Activated T-cell treated with anti-CD3 and anti-CD28 coated beads, Interleukin-2, amount 50 U/mL, for 1 hour (primary cell): ENCODE results near the gene DYRK4.
"Not testable (repeated sequence)": the region's sequence is repeated elsewhere in the genome, so short reads cannot be mapped to it uniquely, and the experiment has no call there.

Experiments used
- DNase-seq: peaks from one replicate; pipeline ENCODE4 v3.0.0-alpha.2; 2020

Gene DYRK4

GRCh38 chr12:4562034-4562657 lies at the start of gene DYRK4:
Gene DYRK4 (plus strand): TSS chr12:4562208. CDS start chr12:4562246, 38 bp downstream.
- no peak for DNase-seq

DNA sequence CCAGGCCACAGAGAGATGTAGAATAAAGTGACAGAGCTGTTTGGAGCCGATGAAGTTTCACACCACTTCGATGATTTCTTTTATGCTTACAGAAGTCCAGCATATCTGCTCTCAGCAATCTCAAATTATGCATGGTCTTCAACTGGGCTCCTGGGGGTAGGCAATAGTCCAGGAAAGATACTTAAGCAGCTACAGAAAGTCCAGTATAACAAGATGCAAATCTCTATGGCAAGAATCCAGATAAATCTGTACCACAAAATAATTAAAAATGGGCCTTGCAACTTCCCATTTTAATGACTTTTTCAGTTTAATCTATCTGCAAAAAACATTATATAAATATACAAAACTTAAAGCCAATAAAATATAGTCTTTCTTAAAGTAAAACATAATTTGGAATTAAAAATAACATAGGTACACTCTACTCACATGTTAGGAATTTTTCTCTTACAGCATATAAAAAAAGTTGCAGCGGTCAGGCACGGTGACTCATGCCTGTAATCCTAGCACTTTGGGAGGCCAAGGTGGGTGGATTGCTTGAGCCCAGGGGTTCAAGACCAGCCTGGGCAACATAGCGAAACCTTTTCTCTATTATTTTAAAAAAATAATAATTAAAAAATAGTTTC lies 43.8 kb upstream of the DYRK4 start:
- DNase-seq: no peak

GRCh38 chr12:4523443-4523842 lies 38.6 kb upstream of the DYRK4 start:
- not testable (repeated sequence) for DNase-seq

DNA sequence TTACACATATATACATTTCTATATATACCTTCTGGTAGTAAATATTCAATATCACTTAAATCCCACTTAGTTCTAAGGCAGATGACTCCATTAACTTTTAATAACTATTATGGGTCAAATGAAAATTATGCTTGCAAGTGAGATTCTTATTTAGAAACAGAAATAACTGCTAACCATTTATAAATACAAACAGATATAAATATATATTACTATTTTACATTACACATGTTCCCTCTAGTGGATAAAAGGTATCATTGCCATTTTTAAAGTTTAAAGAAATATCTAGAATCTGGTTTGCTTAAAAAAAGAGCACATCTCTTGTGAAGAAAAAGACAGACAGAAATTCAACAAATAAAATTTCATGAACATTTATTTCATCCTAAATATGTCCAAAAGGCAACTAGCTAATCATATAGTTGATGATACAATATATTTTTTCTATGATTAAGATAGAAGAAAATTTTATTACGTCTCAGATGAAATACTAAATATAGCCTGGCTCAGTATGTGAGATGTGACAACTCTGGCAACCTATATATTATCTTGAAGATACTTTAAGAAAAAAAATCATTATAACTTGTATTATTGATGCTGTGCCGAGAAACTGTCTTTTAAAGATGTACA lies 35.0 kb upstream of the DYRK4 start:
- DNase-seq: no peak

DNA sequence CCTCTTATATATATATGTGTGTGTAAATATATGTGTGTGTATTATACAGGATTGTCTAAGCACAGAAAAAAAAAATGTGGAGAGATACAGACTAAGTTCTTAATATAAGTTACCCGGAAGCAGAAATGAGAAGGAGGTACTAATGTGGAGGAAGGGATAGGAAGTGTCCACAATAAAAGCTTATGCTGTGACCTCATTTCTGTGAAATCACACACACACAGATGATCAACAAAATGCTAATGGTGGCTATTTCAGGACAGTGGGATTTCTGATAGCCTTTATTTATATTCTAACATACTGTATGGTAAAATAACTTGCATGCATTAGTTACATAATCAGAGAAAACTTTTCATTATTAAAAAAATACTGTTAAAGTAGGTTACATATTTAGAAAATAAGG lies 31.8 kb upstream of the DYRK4 start:
- no peak for DNase-seq

DNA sequence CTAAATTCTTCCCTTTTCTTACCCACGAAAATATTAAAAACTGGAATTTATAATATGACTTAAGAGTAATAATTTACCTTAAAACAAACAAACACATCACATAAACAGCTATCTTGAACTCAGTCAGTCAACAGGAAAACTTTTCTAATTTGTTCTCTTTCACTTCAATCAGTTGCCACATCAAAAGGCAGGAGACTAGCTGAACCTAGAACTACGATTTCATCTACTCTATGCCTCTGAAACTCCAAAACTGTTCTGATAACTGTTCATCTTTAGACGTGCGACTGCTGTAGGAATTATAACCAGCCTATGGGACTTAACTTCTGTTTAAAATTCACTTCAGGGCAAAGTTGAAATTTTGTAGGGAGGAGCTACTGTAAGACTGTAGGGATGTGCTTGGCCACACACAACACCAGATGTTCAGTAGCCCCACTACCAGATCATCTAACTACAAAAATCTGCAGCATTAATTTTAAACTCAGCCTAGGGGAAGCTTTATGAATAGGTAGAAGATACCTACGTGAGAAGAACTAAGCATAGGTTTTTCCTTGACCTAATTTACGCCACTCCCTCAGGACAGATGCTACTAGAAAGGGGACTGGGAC lies 30.9 kb upstream of the DYRK4 start:
- DNase-seq: no peak

DNA sequence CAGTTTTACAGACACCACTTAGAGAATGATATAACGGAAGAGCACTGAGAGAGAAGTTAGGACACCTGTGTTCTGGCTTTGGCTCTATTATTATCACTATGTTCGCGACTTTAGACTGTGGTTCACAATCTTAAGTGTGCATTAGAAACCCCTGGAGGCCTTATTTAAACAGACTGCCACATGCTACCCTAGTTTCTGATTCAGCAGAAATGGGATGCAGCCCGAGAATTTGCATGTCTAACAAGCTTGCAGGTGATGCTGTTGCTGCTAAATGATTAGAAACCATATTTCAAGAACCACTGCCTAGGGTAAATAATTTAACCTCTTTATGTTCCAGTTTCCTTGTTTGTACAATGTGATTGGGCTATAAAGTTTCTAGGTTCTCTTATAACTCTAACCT lies 26.9 kb upstream of the DYRK4 start:
- no peak for DNase-seq

DNA sequence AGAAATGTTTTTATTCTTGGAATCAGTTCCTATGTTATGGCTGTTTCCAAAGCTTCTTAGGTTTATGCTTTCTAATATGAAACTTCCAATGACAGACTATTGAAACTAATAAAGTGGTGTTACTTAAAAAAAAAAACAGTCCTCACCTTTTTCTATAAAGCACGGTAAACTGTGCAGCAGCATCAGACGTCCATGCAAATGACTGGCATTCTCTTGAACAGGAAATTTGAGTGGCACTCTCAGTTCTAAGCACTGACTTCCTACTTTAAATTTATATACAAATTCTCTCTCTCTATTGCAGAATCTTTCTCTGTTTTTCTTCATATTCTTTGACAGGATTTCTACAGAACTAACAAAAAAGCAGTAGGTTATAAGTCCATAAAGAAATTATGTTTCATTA lies 26.1 kb upstream of the DYRK4 start:
- no peak for DNase-seq

DNA sequence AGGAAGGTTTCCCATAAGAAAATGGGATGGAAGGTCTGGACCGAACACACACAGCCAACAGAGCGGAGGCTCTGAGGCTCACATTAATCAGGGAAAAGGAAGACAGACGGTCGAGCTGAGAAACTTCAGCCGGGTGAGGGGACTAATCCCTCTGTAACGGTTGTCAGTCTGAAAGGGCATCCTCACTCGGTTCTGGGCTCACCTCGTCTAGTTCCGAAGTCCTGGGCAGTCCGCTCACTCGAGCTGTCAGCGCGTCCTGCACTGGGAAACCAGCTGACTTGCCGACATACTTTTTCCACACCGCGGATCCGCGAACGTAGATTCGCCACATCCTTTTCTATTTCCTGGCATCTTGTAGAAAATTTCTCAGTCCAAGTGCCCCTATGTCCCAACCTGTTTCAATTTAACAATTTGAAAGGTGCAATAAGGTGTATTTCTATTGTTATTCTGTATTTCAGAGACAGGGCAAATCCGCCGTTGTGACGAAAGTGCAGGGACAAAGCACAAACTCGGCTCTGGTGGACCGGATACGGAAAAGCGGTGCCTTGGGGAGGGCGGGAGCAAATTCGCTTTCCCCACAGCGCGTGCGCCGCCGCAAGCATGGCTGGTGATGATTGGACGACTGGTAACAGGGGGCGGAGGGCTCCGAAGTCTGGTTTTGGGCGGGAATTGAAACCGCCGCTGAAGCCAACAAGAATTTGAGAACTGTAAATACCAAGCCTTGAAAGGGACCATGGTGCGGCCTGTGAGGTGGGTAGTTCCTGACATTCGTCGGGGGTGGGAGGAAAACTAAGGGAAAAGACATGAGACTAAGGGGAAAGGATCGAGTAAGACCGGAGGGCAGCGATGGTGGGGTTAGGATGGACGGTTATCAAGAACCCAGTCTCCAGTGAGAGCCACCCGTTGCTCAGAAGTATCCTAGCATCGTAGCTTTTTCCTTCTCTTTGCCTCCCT lies 23.5 kb upstream of the DYRK4 start, which contains the start of gene RAD51AP1:
RAD51AP1 (plus strand) TSS at position 684 of the 954 bp plus-strand sequence; CDS start at position 734, 50 bp downstream.
- DNase-seq: peak; percentile 91

- DNase-seq: no peak
These were observed 22.7 kb upstream of the DYRK4 start for GRCh38 chr12:4539167-4539870.

GRCh38 chr12:4540170-4540569 lies 21.8 kb upstream of the DYRK4 start:
- DNase-seq: no peak

DNA sequence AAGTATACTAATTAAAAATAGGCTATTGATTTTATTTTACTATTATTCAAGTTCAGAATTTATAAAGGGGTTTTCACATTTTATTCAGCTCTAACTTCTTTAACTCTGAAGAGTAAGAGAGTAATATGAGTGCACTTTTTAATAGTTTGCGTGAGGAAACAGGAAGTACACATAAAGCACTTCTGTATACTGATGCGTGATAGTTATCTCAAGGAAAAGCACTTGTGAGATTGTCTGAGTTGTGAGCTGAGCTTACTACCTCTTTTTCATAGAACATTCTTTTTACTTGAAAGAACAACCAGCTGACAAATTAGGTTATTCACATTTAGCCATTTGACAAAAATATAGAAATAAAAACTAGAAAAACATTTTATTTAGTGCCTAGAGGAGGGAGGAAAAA lies 21.4 kb upstream of the DYRK4 start:
- DNase-seq: no peak

GRCh38 chr12:4545195-4545594 lies 16.8 kb upstream of the DYRK4 start:
- DNase-seq: no peak

GRCh38 chr12:4552191-4552590 lies 9.8 kb upstream of the DYRK4 start:
- DNase-seq: no peak

DNA sequence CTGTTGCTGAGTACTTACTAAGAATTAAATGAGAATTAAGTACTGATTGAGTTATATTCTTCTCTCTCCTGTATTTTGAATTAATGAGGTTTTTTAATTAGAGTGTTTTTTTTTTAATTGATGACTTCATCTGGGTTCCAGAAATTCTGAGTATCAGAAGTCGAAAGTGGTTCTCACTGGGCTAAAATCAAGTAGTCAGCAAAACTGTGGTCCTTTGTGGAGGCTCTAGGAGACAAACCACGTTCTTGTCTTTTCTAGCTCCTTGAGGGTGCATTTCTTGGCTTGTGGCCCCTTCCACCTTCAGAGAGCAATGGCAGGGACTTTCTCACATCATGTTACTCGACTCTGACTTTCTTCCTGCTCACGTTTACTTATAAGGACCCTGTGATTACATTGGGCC lies 8.1 kb upstream of the DYRK4 start:
- no peak for DNase-seq

- no peak for DNase-seq
These were observed 6.2 kb upstream of the DYRK4 start for GRCh38 chr12:4555804-4556203.

GRCh38 chr12:4556735-4557530 lies 5.1 kb upstream of the DYRK4 start:
- DNase-seq: no peak

GRCh38 chr12:4557586-4557985 lies 4.4 kb upstream of the DYRK4 start:
- no peak for DNase-seq

- no peak for DNase-seq
These were observed 3.8 kb upstream of the DYRK4 start for GRCh38 chr12:4558171-4558570.

DNA sequence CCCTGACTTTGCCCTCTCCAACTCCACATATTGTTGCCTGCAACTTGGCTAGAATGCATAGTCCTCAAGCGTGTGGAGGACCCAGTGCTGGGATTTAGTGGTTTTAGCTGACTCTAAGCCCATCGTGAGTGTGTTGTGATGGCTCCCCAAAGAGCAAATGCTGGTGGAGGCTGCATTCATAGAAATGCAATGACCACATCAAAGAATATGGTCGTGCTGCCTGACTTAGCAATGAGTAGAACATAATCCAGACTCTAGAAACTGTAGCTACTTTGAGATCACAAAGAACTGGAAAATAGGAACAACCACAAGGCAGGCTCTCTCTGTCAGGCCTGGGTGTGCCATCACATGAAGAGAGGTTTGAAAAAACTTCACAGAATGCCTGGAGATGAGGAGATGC lies 1.3 kb downstream of the DYRK4 start:
- DNase-seq: no peak

- no peak for DNase-seq
These were observed 2.8 kb downstream of the DYRK4 start for GRCh38 chr12:4564818-4565217.
